HL-60 (cell line): ENCODE measurements around the gene DNAJB6.

ENCODE experiments used
- CTCF ChIP-seq: IDR thresholded peaks from one replicate; pipeline ENCODE4 v1.5.1; 2011; ENCODE audit warnings: low read length, control low read depth, inconsistent platforms; ENCODE audit not compliant: insufficient read depth
- REST ChIP-seq: IDR thresholded peaks from 2 replicates; pipeline ENCODE4 v1.6.1; 2012; ENCODE audit warnings: low read depth; ENCODE audit not compliant: insufficient replicate concordance

GRCh38 chr7:157292258-157292657, 44.5 kb upstream of the DNAJB6 start:
- no peak for TF ChIP-seq CTCF
- TF ChIP-seq REST: no peak
